ENCODE results near the gene HSPB3. TPM values are rescaled to one million over a fixed set of nuclear protein-coding genes. Genes with fewer than 3 reads are reported as not detected.
"Not testable (repeated sequence)": the region's sequence is repeated elsewhere in the genome, so short reads cannot be mapped to it uniquely, and the experiment has no call there.

HSPB3 gene, protein sequence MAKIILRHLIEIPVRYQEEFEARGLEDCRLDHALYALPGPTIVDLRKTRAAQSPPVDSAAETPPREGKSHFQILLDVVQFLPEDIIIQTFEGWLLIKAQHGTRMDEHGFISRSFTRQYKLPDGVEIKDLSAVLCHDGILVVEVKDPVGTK
- total RNA-seq, result 0.31 TPM

DNA sequence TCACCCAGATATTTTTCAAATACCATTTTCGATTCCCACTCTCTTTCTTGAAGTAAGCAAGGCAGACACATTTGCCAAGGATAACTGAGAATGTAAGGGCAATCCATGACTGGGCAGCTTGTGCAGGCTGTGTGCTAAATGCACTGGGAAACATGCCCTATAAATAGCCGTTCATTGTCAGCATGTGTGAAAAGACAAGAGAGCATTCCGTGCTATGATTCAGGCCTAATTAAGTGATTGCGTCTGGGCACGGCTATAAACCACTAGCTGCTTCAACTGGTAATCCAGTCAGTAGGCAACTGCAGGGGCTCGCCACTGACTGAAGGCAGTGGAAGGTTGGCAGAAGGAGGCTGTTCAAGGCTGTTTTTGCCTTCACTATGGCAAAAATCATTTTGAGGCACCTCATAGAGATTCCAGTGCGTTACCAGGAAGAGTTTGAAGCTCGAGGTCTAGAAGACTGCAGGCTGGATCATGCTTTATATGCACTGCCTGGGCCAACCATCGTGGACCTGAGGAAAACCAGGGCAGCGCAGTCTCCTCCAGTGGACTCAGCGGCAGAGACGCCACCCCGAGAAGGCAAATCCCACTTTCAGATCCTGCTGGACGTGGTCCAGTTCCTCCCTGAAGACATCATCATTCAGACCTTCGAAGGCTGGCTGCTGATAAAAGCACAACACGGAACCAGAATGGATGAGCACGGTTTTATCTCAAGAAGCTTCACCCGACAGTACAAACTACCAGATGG is at the start of gene HSPB3:
Gene HSPB3 (plus strand): TSS at position 287 of the 745 bp plus-strand sequence. CDS start 91 bp downstream, at position 378.
- Histone ChIP-seq H3K27me3 (ENCODE audit: insufficient read depth, low read length) (peaks cover 7% of the 10 kb centered on the region), H3K4me1 (ENCODE audit: insufficient read depth, low read length) (no peaks in the 10 kb centered on the region), H3K9me3 (ENCODE audit: low read depth, low read length) (no peaks in the 10 kb centered on the region), H3K4me3 (ENCODE audit: low read length) (no peak within 1 kb of the TSS)

DNA sequence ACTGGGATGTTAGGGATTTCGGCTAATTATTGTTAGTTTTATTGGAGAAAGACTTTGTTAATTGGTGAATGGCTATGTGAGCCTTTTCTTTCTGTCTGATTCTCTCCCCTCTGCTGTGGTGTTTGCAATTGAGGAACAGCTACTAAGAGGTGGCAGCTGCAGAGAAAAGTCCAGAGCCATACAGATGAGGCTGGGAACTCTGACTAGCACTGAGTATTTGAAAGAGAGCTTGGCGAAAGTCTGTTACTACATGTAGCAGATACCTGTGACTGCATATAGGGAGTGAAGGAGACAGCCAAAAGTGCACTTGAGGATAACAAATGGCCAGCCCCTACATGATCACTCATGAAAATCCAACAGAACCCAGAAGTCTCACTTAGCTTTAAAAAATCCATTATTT is 44.3 kb upstream of the HSPB3 start:
- no peaks in the 10 kb centered on the region for H3K9me3 ChIP-seq (ENCODE audit: low read depth, low read length)
- H3K4me3 ChIP-seq (ENCODE audit: low read length), result no peak overlapping the region
- H3K27me3 ChIP-seq (ENCODE audit: insufficient read depth, low read length), result no peaks in the 10 kb centered on the region
- no peaks in the 10 kb centered on the region for H3K4me1 ChIP-seq (ENCODE audit: insufficient read depth, low read length)

DNA sequence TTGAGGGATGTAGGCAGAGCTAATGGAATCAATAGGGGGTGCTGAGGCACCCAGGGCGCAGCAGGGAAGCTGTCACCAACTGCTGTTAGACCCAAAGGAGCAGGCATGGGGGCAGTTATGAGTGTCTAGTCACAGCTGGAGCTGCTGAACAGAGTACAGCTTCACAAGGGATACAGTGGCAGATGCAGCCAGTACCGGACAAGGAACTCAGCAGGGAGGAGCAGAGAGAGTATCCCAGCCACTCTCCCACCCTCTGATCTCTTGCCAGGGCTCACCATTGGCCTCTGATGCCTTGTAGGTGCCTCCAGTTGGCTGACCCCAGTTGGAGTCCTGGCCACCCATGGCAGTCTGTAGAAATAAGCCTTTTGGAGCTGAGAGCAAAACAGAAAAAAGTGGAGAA is 42.6 kb upstream of the HSPB3 start:
- Histone ChIP-seq H3K9me3 (ENCODE audit: low read depth, low read length) (no peaks in the 10 kb centered on the region), H3K4me3 (ENCODE audit: low read length) (no peak overlapping the region)

DNA sequence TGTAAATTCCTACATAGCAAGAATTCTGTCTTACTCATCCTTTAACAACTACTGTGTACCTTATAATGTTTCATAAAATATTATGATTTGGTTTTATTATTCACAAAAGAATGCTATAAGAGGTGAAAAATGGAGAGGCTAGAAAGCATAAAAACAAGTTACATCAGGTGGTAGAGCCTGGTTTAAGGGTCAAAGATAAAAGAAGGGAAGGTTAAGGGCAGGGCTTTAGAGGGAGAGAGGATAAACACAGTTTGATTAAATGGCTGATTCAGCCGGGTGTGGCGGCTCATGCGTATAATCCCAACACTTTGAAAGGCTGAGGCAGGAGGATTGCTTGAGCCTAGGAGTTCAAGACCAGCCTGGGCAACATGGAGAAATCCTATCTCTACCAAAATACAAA is 40.4 kb upstream of the HSPB3 start:
- Histone ChIP-seq H3K4me3 (ENCODE audit: low read length) (no peak overlapping the region), H3K9me3 (ENCODE audit: low read depth, low read length) (no peaks in the 10 kb centered on the region), H3K27me3 (ENCODE audit: insufficient read depth, low read length) (no peaks in the 10 kb centered on the region), H3K4me1 (ENCODE audit: insufficient read depth, low read length) (no peaks in the 10 kb centered on the region)

More for the DNA sequence above, 42.6 kb upstream of the HSPB3 start:
- Histone ChIP-seq H3K4me1 (ENCODE audit: insufficient read depth, low read length) (no peaks in the 10 kb centered on the region), H3K27me3 (ENCODE audit: insufficient read depth, low read length) (no peaks in the 10 kb centered on the region)

DNA sequence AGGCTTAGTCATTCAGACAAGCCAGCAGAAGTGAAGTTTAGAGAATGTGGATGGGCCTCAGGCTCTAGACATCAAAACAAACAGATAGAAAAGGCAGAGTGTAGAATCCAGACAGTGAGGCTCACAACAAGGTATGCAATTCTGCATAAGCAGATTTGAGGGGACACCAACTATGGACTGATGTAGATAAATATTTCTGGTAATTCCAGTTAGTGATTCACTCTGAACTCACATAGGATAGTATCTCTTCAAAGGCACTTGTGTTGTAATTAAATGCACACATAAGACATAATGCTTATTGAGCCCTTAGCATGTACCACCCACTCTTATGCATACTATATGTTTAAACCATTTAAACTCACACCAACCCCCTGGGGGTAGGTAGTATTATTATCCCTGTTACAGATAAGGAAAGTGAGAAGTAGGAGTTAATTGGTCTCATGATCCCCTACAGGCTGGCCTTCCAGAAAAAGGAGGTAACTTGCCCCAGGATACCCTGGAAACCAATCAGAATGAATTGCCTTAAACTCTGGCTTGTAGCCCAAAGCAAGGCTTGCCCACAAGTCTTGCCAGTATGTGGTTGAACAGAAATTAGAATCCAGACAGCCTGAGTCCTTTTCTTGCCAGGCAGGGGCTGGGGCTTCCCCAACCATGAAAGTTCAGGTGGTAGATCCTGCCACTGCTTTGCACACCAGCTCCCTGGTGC is 39.5 kb upstream of the HSPB3 start:
- no peaks in the 10 kb centered on the region for H3K27me3 ChIP-seq (ENCODE audit: insufficient read depth, low read length)
- no peak overlapping the region for H3K4me3 ChIP-seq (ENCODE audit: low read length)
- H3K4me1 ChIP-seq (ENCODE audit: insufficient read depth, low read length), result no peaks in the 10 kb centered on the region
- no peaks in the 10 kb centered on the region for H3K9me3 ChIP-seq (ENCODE audit: low read depth, low read length)

DNA sequence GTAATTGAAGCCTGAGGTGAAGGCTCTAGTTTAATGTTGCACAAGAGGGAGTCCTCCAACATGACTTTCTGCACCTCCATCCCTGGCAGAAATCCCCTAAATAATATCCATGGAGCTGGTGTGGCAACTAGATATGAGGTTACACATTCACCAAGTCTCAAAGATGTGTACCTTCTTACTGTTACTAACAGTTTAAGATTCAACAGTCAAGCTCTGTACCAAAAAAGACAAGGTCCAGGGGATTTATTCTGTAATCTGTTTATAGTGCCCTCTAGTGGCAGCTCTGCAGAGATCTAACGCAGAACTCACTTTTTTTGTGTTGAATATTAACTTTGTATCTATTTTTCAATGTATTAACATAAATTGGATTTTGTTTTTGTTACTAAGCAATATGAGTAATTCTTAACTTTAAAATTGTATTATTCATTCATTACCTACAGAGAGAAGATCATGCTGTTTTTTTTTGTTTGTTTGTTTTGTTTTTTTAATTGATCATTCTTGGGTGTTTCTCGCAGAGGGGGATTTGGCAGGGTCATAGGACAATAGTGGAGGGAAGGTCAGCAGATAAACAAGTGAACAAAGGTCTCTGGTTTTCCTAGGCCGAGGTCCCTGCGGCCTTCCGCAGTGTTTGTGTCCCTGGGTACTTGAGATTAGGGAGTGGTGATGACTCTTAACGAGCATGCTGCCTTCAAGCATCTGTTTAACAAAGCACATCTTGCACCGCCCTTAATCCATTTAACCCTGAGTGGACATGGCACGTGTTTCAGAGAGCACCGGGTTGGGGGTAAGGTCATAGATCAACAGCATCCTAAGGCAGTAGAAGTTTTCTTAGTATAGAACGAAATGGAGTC is 35.7 kb upstream of the HSPB3 start:
- H3K9me3 ChIP-seq (ENCODE audit: low read depth, low read length); H3K4me3 ChIP-seq (ENCODE audit: low read length); H3K4me1 ChIP-seq (ENCODE audit: insufficient read depth, low read length); H3K27me3 ChIP-seq (ENCODE audit: insufficient read depth, low read length): not testable (repeated sequence)

DNA sequence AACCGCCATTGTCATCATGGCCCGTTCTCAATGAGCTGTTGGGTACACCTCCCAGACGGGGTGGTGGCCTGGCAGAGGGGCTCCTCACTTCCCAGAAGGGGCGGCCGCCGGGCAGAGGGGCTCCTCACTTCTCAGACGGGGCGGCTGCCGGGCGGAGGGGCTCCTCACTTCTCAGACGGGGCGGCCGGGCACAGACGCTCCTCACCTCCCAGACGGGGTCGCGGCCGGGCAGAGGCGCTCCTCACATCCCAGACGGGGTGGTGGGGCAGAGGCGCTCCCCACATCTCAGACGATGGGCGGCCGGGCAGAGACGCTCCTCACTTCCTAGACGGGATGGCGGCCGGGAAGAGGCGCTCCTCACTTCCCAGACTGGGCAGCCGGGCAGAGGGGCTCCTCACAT is 35.0 kb upstream of the HSPB3 start:
- H3K9me3 ChIP-seq (ENCODE audit: low read depth, low read length); H3K4me1 ChIP-seq (ENCODE audit: insufficient read depth, low read length); H3K27me3 ChIP-seq (ENCODE audit: insufficient read depth, low read length); H3K4me3 ChIP-seq (ENCODE audit: low read length): not testable (repeated sequence)

DNA sequence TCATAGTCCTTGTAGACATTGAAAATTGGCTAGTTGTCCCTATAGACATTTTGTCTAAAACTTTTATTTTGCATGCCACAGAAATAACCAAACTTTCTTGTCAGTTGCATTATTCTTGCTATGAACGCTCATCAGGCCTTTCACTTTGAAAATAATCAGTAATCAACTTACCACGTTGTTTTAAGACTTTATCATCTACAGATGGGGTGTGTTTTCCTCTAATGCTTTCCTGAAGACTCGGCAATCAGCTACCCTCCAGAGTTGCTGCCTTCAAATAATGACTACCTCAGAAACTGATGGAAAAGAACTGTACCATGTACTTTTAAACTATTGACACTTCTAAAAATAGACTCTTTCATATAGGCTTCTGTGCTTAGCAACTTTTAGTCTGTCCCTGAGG is 33.5 kb upstream of the HSPB3 start:
- Histone ChIP-seq H3K4me3 (ENCODE audit: low read length) (no peak overlapping the region), H3K9me3 (ENCODE audit: low read depth, low read length) (no peaks in the 10 kb centered on the region), H3K27me3 (ENCODE audit: insufficient read depth, low read length) (no peaks in the 10 kb centered on the region), H3K4me1 (ENCODE audit: insufficient read depth, low read length) (no peaks in the 10 kb centered on the region)

DNA sequence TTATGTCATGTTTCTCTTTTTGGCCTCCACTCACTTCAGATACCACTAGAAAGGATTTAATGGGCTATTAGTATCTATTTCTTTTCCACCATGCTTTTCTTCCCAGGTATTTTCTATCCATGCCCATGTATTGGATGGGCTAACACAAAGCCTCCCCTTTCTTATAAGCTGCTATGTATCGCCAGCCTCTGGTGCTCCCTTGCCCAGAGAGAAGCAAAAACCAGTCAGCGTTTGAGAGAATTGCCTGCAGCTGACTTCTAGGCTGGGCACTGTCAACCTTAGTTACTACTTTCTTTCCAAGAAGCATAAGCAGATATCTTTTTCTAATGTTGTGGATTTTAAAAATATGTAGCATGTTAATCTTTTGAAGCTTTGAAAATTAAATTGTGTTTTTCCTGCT is 30.2 kb upstream of the HSPB3 start:
- no peaks in the 10 kb centered on the region for H3K4me1 ChIP-seq (ENCODE audit: insufficient read depth, low read length)
- H3K27me3 ChIP-seq (ENCODE audit: insufficient read depth, low read length), result no peaks in the 10 kb centered on the region

DNA sequence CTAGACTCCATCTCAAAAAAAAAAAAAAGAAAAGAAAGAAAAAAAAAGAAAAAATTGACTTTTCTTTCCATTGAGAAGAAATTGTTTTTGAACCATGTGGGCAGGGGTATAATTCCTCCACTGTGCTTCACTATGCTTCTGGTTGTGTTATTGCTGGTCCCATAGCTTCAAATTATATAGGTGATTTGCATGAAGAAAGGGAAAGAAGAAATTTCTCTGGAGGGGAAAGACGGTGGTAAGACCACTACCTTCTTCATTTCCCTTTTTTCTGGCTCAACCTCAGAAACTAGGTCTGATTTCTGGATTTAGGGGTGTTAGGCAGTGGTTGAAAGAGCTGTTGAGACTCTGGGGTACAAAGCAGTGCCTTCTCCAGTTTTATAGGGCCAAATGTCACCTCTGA is 29.3 kb upstream of the HSPB3 start:
- H3K27me3 ChIP-seq (ENCODE audit: insufficient read depth, low read length), result no peaks in the 10 kb centered on the region
- H3K9me3 ChIP-seq (ENCODE audit: low read depth, low read length), result no peaks in the 10 kb centered on the region
- H3K4me1 ChIP-seq (ENCODE audit: insufficient read depth, low read length), result no peaks in the 10 kb centered on the region
- H3K4me3 ChIP-seq (ENCODE audit: low read length), result no peak overlapping the region

More for the DNA sequence above, 30.2 kb upstream of the HSPB3 start:
- H3K4me3 ChIP-seq (ENCODE audit: low read length), result no peak overlapping the region
- no peaks in the 10 kb centered on the region for H3K9me3 ChIP-seq (ENCODE audit: low read depth, low read length)

DNA sequence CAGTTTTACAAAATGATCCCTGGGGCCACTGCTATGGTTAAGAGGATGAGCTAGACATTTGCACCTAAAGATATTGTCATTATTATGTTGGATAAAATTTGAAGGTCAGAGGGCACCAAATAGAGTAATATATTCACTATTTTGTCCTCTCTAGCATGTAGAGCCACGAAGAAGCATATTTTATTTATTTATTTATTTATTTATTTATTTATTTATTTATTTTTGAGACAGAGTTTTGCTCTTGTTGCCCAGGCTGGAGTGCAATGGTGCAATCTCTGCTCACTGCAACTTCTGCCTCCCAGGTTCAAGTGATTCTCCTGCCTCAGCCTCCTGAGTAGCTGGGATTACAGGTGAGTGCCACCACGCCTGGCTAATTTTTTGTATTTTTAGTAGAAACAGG is 20.8 kb upstream of the HSPB3 start:
- H3K4me1 ChIP-seq (ENCODE audit: insufficient read depth, low read length); H3K27me3 ChIP-seq (ENCODE audit: insufficient read depth, low read length); H3K4me3 ChIP-seq (ENCODE audit: low read length); H3K9me3 ChIP-seq (ENCODE audit: low read depth, low read length): not testable (repeated sequence)

DNA sequence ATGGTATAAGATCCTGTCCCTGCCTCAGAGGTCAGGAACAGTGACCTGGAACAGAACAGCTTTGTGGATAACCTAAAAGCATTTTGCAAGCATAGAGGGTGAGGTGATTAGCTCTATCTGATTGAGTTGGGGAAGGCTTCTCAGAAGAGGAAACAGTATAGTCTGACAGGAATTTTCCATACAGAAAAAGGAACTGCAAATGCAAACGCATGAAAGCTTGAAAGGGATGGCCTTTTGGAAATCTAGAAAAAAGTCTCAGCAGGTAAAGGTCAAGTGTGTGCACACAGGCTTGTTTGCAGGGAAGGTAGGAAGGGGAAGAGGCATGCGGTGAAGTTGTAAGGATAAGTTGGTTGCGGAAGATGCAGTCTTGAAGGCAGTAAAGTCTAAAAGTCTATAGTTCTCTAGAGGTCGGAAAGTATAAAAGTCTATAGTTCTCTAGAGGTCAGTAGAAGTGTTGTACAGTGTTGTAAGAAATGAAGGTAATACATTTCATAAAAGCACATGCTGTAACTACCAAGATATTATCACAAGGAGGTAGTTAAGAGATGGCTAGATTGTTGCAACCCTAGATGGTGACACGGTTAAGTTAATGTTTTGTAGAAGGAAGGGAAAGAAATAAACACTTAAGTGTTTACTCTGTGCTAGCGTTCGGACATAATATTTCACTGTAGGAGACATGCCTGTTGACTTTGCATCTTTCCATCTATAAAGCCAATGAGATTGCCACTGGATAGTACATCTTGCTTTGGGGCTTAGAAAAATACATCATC is 16.7 kb upstream of the HSPB3 start:
- peaks cover 11% of the 10 kb centered on the region for H3K4me1 ChIP-seq (ENCODE audit: insufficient read depth, low read length)
- H3K9me3 ChIP-seq (ENCODE audit: low read depth, low read length), result no peaks in the 10 kb centered on the region
- no peaks in the 10 kb centered on the region for H3K27me3 ChIP-seq (ENCODE audit: insufficient read depth, low read length)
- H3K4me3 ChIP-seq (ENCODE audit: low read length), result no peak overlapping the region

DNA sequence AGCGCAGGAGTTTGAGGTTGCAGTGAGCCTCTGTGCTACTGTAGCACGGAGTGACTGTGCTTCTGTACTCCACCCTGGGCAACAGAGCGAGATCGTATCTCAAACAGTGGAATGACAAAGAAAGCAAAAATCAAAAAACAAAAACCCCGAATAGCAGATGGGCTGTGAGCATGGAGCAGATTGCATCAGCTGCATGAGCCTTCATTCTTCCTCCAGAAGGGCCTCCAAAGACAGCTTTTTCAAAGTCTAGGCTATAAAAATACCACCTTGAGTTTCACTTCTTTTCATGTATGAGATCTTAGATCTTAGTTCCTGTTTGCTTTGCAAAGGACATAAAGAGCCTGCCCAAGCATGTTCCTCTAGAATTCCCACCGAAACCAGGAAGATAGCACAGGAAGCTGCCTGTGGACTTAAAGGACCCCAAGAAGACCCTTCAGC is 15.0 kb upstream of the HSPB3 start:
- Histone ChIP-seq H3K4me3 (ENCODE audit: low read length) (no peak overlapping the region), H3K4me1 (ENCODE audit: insufficient read depth, low read length) (peaks cover 11% of the 10 kb centered on the region), H3K9me3 (ENCODE audit: low read depth, low read length) (no peaks in the 10 kb centered on the region), H3K27me3 (ENCODE audit: insufficient read depth, low read length) (no peaks in the 10 kb centered on the region)

DNA sequence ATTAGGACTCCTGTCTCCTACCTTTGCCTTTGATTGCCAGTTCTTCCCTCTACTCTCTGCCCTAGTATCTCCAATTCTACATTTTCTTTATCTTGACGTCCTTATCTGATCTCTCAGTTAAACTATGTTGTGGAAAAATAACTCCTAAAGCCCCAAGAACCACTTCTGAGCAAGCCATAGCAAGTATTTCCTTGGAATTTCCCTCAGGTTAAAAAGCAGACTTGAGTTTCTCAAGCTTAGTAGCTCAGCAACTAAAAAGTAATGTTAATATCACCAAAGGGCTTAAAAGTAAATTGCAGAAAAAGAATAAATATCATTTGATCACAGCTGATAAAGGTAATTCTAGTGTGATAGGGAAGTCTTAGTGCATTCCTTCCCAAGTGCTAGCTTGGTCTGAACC is 13.2 kb upstream of the HSPB3 start:
- peaks cover 11% of the 10 kb centered on the region for H3K4me1 ChIP-seq (ENCODE audit: insufficient read depth, low read length)
- no peak overlapping the region for H3K4me3 ChIP-seq (ENCODE audit: low read length)
- no peaks in the 10 kb centered on the region for H3K9me3 ChIP-seq (ENCODE audit: low read depth, low read length)
- H3K27me3 ChIP-seq (ENCODE audit: insufficient read depth, low read length), result no peaks in the 10 kb centered on the region

Data from mononuclear cell (primary cell).